Fibroblast of lung (primary cell): Measurements from ENCODE around the gene CREB5. TPM values are rescaled to one million over a fixed set of nuclear protein-coding genes. Genes with fewer than 3 reads are reported as not detected.

Experiments used
- DNase-seq, 2 donors: peaks; one replicate each; pipeline versions ENCODE4 v3.0.0 to v3.0.0-alpha.2; 2010; ENCODE audit warnings: low read depth in 2 of 2
- H2AFZ ChIP-seq: 2 replicates; pipeline ENCODE4 v1.5.1; 2012; ENCODE audit warnings: low read length, control low read depth, inconsistent platforms
- H3K27ac ChIP-seq: 2 replicates; pipeline ENCODE4 v1.5.1; 2011; ENCODE audit warnings: low read length, control low read depth; ENCODE audit not compliant: insufficient read depth
- H3K27me3 ChIP-seq: 2 replicates; pipeline ENCODE4 v1.5.1; 2011; ENCODE audit warnings: mild to moderate bottlenecking, low read length; ENCODE audit not compliant: control insufficient read depth, insufficient read depth
- H3K36me3 ChIP-seq: 2 replicates; pipeline ENCODE4 v1.5.1; 2011; ENCODE audit warnings: low read length; ENCODE audit not compliant: control insufficient read depth, insufficient read depth
- H3K4me1 ChIP-seq: 2 replicates; pipeline ENCODE4 v1.5.1; 2011; ENCODE audit warnings: low read length; ENCODE audit not compliant: control insufficient read depth, insufficient read depth; ENCODE audit errors: extremely low read depth
- H3K4me2 ChIP-seq: 2 replicates; pipeline ENCODE4 v1.5.1; 2011; ENCODE audit warnings: low read length, control low read depth; ENCODE audit not compliant: insufficient read depth; ENCODE audit errors: extremely low read depth
- H3K4me3 ChIP-seq, 4 experiments: fragments of 200-600 bp in 1 of 4; sonication (generic) in 1 of 4; replicated peaks in 1 of 4; 2 replicates each; pipeline ENCODE4 v1.5.1; 2011 to 2016; ENCODE audit warnings: low read length in 4 of 4, low read depth in 3 of 4, mild to moderate bottlenecking in 3 of 4, control low read depth in 2 of 4, inconsistent platforms in 1 of 4, mixed read lengths in 1 of 4; ENCODE audit not compliant: insufficient read depth in 1 of 4; ENCODE audit errors: control extremely low read depth in 1 of 4
- H3K79me2 ChIP-seq: 2 replicates; pipeline ENCODE4 v1.5.1; 2012; ENCODE audit warnings: mild to moderate bottlenecking, low read length, inconsistent platforms; ENCODE audit not compliant: control insufficient read depth, insufficient read depth
- H3K9ac ChIP-seq: 2 replicates; pipeline ENCODE4 v1.5.1; 2011; ENCODE audit warnings: mild to moderate bottlenecking, low read length, control low read depth; ENCODE audit not compliant: insufficient read depth
- H3K9me3 ChIP-seq: 2 replicates; pipeline ENCODE4 v1.5.1; 2012; ENCODE audit warnings: low read depth, low read length; ENCODE audit not compliant: control insufficient read depth, insufficient read depth
- H4K20me1 ChIP-seq: 2 replicates; pipeline ENCODE4 v1.5.1; 2011; ENCODE audit warnings: low read length; ENCODE audit not compliant: control insufficient read depth, insufficient read depth; ENCODE audit errors: extremely low read depth
- CTCF ChIP-seq, 2 donors: IDR thresholded peaks in 1 of 2; conservative IDR thresholded peaks in 1 of 2; 1 replicate in 1 of 2; 2 replicates in 1 of 2; pipeline ENCODE4 v1.5.1; 2011 to 2012; ENCODE audit warnings: low read length in 2 of 2, control low read depth in 1 of 2, inconsistent platforms in 1 of 2, low read depth in 1 of 2, mild to moderate bottlenecking in 1 of 2
- EZH2 ChIP-seq: IDR thresholded peaks from 2 replicates; pipeline ENCODE4 v1.5.1; 2012; ENCODE audit warnings: low read length, control low read depth, mild to moderate bottlenecking; ENCODE audit errors: missing control alignments
- polyA plus RNA-seq, 2 donors: library from polyadenylated mRNA; depleted of rRNA in 1 of 2; stranded (reverse) in 1 of 2; unstranded in 1 of 2; fragments of >200 nt; gene quantifications; 2 replicates each; pipeline ENCODE4 v1.2.1, GENCODE V29; 2011 to 2012; ENCODE audit warnings: missing spikeins in 1 of 2
- total RNA-seq: library from RNA; depleted of rRNA; stranded (reverse); fragments of >200 nt; gene quantifications from 2 replicates; pipeline ENCODE4 v1.2.1, GENCODE V29; 2014

Gene CREB5
- total and polyA plus RNA-seq, 2 donors (not counting 1 experiment from before 2014, with no cell fraction given): 8.2 to 28.4 TPM

- Histone ChIP-seq H3K4me3 (no peak overlapping the region), H3K9ac (no peak overlapping the region), H3K27ac (peak overlapping the region; percentile 95), H3K36me3 (no peaks in the 10 kb centered on the region), H3K79me2 (no peaks in the 10 kb centered on the region), H3K27me3 (no peaks in the 10 kb centered on the region), H3K4me1 (peaks cover 7% of the 10 kb centered on the region), H3K9me3 (no peaks in the 10 kb centered on the region), H2AFZ (no peak overlapping the region), H3K4me2 (peak overlapping the region; percentile 66), H4K20me1 (no peaks in the 10 kb centered on the region)
- DNase-seq: no peak
- TF ChIP-seq CTCF (conservative IDR thresholded peaks at IDR 0.05 in 1 of 2, IDR thresholded peaks at IDR 0.05 in 1 of 2; ENCODE audit: low read depth in 1 of 2, low read length in 2 of 2) (no peak), EZH2 (no peak)
Measured at GRCh38 chr7:28684650-28685241, 272.4 kb downstream of the CREB5 start.

GRCh38 chr7:28685242-28685643, 272.9 kb downstream of the CREB5 start:
- no peak overlapping the region for H2AFZ ChIP-seq
- H3K9me3 ChIP-seq: no peaks in the 10 kb centered on the region
- no peak for TF ChIP-seq CTCF (conservative IDR thresholded peaks at IDR 0.05 in 1 of 2, IDR thresholded peaks at IDR 0.05 in 1 of 2; ENCODE audit: low read depth in 1 of 2, low read length in 2 of 2)
- no peak for TF ChIP-seq EZH2
- no peaks in the 10 kb centered on the region for H4K20me1 ChIP-seq
- H3K27me3 ChIP-seq: no peaks in the 10 kb centered on the region
- peaks cover 7% of the 10 kb centered on the region for H3K4me1 ChIP-seq
- no peaks in the 10 kb centered on the region for H3K36me3 ChIP-seq
- H3K9ac ChIP-seq: peak overlapping the region; percentile 41
- H3K27ac ChIP-seq: peak overlapping the region; percentile 95
- no peak for DNase-seq
- no peaks in the 10 kb centered on the region for H3K79me2 ChIP-seq
- H3K4me2 ChIP-seq: peak overlapping the region; percentile 66
- H3K4me3 ChIP-seq: peak overlapping the region in 2 of 4 experiments; percentile 23 to 66

- H3K9me3 ChIP-seq: no peaks in the 10 kb centered on the region
- TF ChIP-seq CTCF (conservative IDR thresholded peaks at IDR 0.05 in 1 of 2, IDR thresholded peaks at IDR 0.05 in 1 of 2; ENCODE audit: low read depth in 1 of 2, low read length in 2 of 2): no peak
- TF ChIP-seq EZH2: no peak
- H3K4me1 ChIP-seq: peaks cover 7% of the 10 kb centered on the region
- no peaks in the 10 kb centered on the region for H4K20me1 ChIP-seq
- H3K79me2 ChIP-seq: no peaks in the 10 kb centered on the region
- H3K27me3 ChIP-seq: no peaks in the 10 kb centered on the region
- peak overlapping the region; percentile 3 for H2AFZ ChIP-seq
- H3K36me3 ChIP-seq: no peaks in the 10 kb centered on the region
- peak overlapping the region; percentile 93 for H3K4me2 ChIP-seq
- peak overlapping the region; percentile 56 to 81 (median 68) for H3K4me3 ChIP-seq
- peak overlapping the region; percentile 95 for H3K27ac ChIP-seq
- peak overlapping the region; percentile 70 for H3K9ac ChIP-seq
- peak; percentile 98 to 100 for DNase-seq
Measured at GRCh38 chr7:28685644-28686417, 273.5 kb downstream of the CREB5 start.
